Cortex of kidney (tissue), 1 donor: ENCODE data around the gene RNU1-1.
"Not testable (repeated sequence)": the region's sequence is repeated elsewhere in the genome, so short reads cannot be mapped to it uniquely, and the experiment has no call there.

ENCODE experiments used
- DNase-seq: peaks from one replicate; lab custom pipeline; 2025; lab: John Stamatoyannopoulos, UW

RNU1-1 gene

DNA sequence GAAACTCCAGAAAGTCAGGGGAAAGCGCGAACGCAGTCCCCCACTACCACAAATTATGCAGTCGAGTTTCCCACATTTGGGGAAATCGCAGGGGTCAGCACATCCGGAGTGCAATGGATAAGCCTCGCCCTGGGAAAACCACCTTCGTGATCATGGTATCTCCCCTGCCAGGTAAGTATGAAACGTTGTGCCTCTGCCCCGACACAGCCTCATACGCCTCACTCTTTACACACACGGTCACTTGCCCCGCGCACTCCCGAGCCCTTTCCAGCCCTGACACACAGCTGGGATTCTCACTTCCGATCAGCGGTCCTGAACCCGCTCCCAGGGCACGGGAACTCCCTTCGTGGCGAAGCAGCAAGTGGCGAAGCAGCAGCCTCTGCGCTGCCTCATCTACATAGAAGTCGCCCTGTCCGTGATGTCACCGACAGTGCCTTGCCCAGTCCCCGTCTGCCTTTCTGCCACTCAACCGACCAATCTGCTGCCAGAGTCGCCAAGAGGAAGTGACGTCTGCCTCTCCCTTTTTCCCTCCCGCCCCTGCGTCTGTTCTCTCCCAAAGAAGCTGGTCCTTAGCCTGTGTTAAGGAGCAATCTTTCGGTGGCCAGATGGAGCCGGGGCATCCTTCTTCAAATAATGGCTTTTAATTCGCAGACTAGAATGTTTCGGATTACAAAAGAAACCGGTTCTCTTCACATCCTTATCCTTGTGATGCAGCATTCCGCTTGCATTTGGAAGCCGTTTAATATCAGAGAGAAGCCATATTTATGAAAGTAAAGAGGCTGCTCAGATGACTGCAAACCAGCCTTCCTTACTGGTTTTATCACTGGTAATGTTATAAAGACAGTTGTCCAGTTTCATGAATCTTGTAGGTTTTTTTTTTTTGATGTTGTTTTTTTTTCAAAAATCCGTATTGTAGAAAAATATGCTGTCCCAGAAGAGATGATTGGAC is at the start of gene RNU1-1:
TSS of gene RNU1-1 (minus strand) at position 179 of the 949 bp plus-strand sequence.
- not testable (repeated sequence) for DNase-seq

- DNase-seq = not testable (repeated sequence)
Measured at GRCh38 chr1:16561035-16561434, 47.0 kb upstream of the RNU1-1 start.

GRCh38 chr1:16560498-16560897 is 46.4 kb upstream of the RNU1-1 start:
- DNase-seq = not testable (repeated sequence)

GRCh38 chr1:16559688-16560087 is 45.6 kb upstream of the RNU1-1 start:
- not testable (repeated sequence) for DNase-seq

GRCh38 chr1:16557034-16557433 is 42.9 kb upstream of the RNU1-1 start:
- DNase-seq = not testable (repeated sequence)

DNA sequence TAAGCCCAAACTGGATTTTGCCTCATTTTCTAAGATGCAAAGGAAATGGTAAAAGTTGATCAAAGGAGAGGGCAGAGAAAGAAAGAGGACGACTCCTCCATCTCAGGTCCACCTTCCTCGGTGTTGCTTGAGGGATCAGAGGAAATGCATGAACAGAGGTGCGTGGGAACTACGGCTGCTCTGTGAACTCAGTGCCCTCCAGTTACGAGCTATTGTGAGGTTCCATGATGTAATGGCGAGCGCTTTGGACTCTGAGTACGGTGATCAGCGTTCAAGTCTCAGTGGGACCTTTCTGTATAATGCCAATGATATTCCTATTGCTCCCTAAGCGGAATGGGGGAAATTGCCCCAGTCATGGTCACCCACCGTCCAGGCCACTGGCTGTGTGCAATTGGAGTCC is 39.2 kb upstream of the RNU1-1 start:
- DNase-seq = not testable (repeated sequence)

DNA sequence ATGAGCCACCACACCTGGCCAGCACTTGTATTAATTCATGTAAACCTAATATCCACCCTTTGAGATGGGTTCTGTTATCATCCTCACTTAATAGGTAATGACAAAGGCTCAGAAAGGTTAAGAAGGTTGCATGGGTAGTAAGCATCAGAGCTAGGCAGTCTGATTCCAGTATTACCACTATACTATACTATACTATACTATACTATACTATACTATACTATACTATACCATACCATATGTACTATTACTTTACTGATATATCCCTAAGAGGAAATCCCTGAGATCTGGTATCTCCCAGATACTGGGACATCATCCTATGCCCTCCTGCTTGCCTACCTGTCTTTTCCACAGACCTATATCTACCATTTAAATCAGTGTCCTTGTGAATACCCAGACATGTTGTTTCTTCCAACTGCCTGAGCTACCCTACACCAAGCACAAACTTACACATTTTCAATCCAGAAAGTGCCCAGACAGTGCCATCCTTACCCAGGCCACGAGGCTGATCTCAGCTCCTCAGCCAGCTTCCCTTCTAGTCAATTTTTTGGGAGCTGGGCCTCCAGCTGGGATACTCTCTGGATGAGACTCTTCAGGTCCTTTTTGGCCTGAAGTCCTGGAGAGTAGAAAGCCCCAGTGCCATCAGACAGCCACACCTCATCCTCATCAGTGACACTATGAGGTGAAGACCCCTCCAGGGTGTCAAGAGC is 36.3 kb upstream of the RNU1-1 start:
- not testable (repeated sequence) for DNase-seq

DNA sequence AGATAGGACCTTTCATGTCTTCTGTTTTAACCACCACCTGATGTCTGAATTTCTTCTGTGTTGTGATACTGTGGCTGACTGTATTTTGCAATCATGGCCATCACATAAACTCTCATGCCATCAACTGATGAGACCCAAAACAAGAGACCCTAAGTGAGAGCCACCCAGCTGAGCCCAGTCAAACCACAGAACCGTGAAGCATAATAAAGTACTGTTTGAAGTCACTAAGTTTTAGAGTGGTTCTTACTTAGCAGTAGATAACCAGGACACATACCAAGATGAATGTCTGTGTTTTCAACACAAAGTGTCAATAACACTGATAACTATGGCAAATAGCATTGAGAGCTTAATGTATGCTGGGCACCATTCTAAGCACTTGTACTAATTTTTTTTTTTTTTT is 35.5 kb upstream of the RNU1-1 start:
- DNase-seq = not testable (repeated sequence)

GRCh38 chr1:16547502-16548241 is 33.6 kb upstream of the RNU1-1 start:
- not testable (repeated sequence) for DNase-seq

- DNase-seq = not testable (repeated sequence)
Measured at GRCh38 chr1:16545682-16546095, 31.6 kb upstream of the RNU1-1 start.

- not testable (repeated sequence) for DNase-seq
Measured at GRCh38 chr1:16540421-16540893, 26.4 kb upstream of the RNU1-1 start.

- not testable (repeated sequence) for DNase-seq
Measured at GRCh38 chr1:16537528-16537927, 23.4 kb upstream of the RNU1-1 start.

DNA sequence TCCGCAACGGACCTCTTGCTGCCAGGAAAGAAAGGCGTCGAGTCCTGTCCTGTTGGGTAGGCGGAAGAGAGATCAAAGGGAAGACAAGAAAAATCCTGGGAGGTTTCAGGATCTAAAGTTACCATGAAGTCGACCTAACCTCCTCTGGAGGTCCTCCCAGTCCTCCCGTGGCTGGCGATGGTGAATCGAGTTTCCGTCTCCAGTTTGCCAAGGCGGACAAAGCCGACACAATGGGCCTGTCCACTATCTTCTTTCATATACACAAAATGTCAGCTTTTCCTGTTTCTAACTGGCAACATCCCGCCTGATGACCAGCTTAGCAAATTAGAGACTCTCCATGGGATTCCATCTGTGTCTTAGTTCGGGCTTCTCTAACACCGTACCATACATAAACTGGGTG is 22.7 kb upstream of the RNU1-1 start:
- not testable (repeated sequence) for DNase-seq

DNA sequence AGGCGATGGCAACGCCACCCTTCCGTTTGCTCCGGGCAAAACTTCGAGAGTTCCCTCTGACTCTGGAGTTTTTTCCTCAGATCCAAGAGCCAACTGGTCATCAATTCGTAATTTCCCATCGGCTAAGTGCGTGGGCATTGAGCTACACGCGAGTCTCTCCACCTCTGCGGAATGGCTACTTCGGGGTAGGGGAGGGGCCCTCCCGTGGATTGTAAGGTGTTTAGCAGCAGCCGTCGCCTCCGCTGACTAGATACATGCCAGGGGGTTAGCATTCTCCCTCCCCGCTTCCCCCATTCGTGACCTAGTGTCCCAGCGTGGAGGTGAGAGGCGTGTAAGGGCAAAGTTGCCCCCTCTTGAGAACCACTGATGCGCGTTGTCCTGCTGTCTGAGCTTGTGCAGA is 21.8 kb upstream of the RNU1-1 start:
- not testable (repeated sequence) for DNase-seq

GRCh38 chr1:16535487-16535886 is 21.4 kb upstream of the RNU1-1 start:
- DNase-seq = not testable (repeated sequence)

- not testable (repeated sequence) for DNase-seq
Measured at GRCh38 chr1:16534829-16535456, 20.9 kb upstream of the RNU1-1 start.

DNA sequence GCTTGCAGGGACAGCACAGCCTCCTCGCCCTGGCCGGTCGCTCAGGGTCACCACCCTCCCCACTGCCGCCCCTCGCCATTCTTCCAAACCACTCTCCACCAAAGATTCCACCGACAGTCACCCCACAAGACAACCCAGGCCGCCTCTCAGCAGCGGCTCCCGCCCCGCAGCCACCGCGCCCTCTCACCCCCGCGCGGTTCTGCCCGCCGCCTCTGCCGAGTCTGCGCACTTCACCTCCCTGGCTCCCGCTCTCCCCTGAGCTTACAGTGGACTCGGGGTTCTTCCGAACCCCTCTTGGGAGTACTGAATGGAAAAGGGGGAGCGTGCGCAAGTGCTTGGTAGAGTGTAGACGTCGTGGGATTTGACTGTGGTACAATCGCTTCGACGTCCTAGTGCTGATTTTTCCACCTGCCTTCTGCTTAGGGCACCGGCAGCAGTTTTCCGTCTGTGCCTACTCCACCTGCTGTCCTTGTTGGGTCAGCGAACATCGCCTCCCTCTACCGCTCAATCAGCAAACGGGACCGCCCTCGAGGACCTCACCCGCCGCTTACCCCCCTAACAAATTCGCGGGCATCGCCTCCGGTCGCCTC is 20.2 kb upstream of the RNU1-1 start:
- DNase-seq = not testable (repeated sequence)

- DNase-seq = not testable (repeated sequence)
Measured at GRCh38 chr1:16532235-16532991, 18.3 kb upstream of the RNU1-1 start.

DNA sequence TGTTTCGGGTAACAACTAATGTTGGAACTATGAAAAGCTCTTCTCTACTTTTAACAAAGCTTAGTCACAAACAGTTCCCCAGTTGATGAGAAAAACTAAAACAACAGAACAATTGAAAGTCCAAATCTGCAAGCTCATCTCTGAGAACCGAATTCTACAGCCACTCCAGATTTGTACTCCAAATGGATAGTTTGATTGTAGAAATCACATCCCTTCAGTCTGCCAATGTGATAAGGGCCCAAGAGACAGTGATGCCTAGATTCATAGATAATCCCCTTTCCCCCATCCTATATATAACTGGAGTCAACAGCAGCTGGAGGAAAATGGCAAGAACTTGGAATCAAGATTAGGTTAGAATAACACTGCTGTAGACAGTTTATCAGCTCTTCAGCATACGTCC is 14.3 kb upstream of the RNU1-1 start:
- not testable (repeated sequence) for DNase-seq

- not testable (repeated sequence) for DNase-seq
Measured at GRCh38 chr1:16525769-16526168, 11.7 kb upstream of the RNU1-1 start.
